Measurements from ENCODE around the gene SLC22A1.
"Not testable (repeated sequence)": the region's sequence is repeated elsewhere in the genome, so short reads cannot be mapped to it uniquely, and the experiment has no call there.

Gene SLC22A1

GRCh38 chr6:160124007-160124406 lies 2.4 kb downstream of the SLC22A1 start:
- Histone ChIP-seq H3K4me3 (ENCODE audit: low read depth, low read length) (no peak overlapping the region), H3K9me3 (ENCODE audit: control insufficient read depth, insufficient read depth, low read depth, low read length) (no peaks in the 10 kb centered on the region), H3K4me1 (ENCODE audit: control insufficient read depth, insufficient read depth, low read length) (no peaks in the 10 kb centered on the region)

GRCh38 chr6:160124605-160125004 lies 3.0 kb downstream of the SLC22A1 start:
- no peak overlapping the region for H3K27ac ChIP-seq (ENCODE audit: low read depth, low read length)
- no peak overlapping the region for H3K4me3 ChIP-seq (ENCODE audit: low read depth, low read length)
- H3K9me3 ChIP-seq (ENCODE audit: control insufficient read depth, insufficient read depth, low read depth, low read length): no peaks in the 10 kb centered on the region
- H3K27me3 ChIP-seq (ENCODE audit: control insufficient read depth, insufficient read depth, low read length): peaks cover 15% of the 10 kb centered on the region; the same call in 1 of the 2 replicates
- H3K4me1 ChIP-seq (ENCODE audit: control insufficient read depth, insufficient read depth, low read length): no peaks in the 10 kb centered on the region
- H3K9ac ChIP-seq (ENCODE audit: low read length): no peak overlapping the region
- H3K36me3 ChIP-seq (ENCODE audit: control insufficient read depth, insufficient read depth, low read length): no peaks in the 10 kb centered on the region

More at GRCh38 chr6:160124007-160124406, 2.4 kb downstream of the SLC22A1 start:
- Histone ChIP-seq H3K27me3 (ENCODE audit: control insufficient read depth, insufficient read depth, low read length) (peaks cover 9% of the 10 kb centered on the region; the same call in 1 of the 2 replicates), H3K27ac (ENCODE audit: low read depth, low read length) (no peak overlapping the region), H3K9ac (ENCODE audit: low read length) (no peak overlapping the region), H3K36me3 (ENCODE audit: control insufficient read depth, insufficient read depth, low read length) (no peaks in the 10 kb centered on the region)

- H3K9me3 ChIP-seq (ENCODE audit: control insufficient read depth, insufficient read depth, low read depth, low read length); H3K4me3 ChIP-seq (ENCODE audit: low read depth, low read length); H3K4me1 ChIP-seq (ENCODE audit: control insufficient read depth, insufficient read depth, low read length); H3K36me3 ChIP-seq (ENCODE audit: control insufficient read depth, insufficient read depth, low read length); H3K9ac ChIP-seq (ENCODE audit: low read length); H3K27ac ChIP-seq (ENCODE audit: low read depth, low read length): not testable (repeated sequence)
- H3K27me3 ChIP-seq (ENCODE audit: control insufficient read depth, insufficient read depth, low read length): peaks cover 20% of the 10 kb centered on the region; the same call in 1 of the 2 replicates
Measured at GRCh38 chr6:160125105-160125504, 3.5 kb downstream of the SLC22A1 start.

DNA sequence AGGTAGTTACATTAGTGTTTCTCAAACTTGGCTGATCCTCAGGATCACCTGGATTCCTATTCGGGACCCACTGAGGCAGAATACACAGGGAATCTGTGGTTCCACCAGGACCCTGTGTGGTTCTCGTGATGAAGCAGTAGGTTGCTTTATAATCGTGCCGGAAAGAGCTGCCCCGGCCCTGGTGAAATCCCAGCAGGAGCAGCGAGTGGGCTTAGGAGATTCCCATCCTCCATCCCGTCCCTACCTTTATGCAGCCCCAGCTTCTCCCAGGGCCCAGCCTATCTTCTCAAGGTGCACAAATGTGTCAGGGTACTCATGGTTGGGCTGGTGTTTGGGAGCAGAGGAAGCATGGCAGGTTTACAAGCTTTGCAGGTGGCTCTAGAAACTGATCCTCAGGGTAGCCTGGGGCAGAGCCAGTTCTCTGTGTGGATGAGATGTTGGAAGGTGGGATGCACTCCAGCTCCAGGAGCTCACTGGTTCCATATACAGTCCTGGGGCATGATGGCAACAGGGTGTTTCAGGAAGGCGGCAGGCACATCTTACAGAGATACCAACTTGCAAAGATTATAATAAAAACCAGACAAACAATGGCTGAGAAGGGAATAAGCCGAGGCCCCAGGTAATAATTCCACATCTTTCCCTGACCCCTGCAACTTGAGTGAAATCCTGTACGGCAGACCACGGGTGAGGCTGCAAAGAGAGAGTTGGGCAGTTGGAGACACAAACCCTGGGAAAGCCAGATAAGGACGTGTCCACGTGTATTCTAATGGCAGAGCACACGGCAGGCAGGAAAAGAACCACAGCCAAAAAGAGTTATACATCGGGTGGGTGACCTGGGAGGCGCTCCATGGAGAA lies 5.9 kb downstream of the SLC22A1 start:
- Histone ChIP-seq H3K9ac (ENCODE audit: low read length) (no peak overlapping the region), H3K27ac (ENCODE audit: low read depth, low read length) (no peak overlapping the region), H3K4me3 (ENCODE audit: low read depth, low read length) (no peak overlapping the region), H3K36me3 (ENCODE audit: control insufficient read depth, insufficient read depth, low read length) (no peaks in the 10 kb centered on the region), H3K9me3 (ENCODE audit: control insufficient read depth, insufficient read depth, low read depth, low read length) (no peaks in the 10 kb centered on the region), H3K4me1 (ENCODE audit: control insufficient read depth, insufficient read depth, low read length) (peaks cover 9% of the 10 kb centered on the region), H3K27me3 (ENCODE audit: control insufficient read depth, insufficient read depth, low read length) (peaks cover 40% of the 10 kb centered on the region; the same call in 1 of the 2 replicates)

DNA sequence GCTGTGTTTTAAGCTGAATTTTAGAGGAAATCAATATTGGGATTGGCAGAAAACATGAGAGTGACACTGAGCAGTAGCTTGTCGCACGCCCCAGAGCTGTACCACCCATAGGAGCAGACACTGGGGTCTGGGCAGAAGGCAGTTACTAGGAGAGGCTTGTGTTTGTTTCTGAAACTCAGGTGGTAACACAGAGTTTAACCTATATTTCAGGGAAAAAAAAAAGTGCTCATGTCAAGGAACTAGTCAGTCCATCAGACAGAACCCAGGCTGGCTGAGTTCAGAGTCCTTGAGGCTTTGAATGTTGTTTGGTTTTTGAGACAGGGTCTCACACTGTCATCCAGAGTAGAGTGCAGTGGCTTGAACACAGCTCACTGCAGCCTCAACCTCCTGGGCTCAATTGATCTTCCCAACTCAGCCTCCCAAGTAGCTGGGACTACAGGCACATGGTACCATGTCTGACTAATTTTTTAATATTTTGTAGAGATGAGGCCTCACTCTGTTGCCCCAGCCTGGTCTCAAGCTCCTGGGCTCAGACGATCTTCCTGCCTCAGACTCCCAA lies 6.6 kb downstream of the SLC22A1 start:
- no peaks in the 10 kb centered on the region for H3K36me3 ChIP-seq (ENCODE audit: control insufficient read depth, insufficient read depth, low read length)
- peaks cover 45% of the 10 kb centered on the region for H3K27me3 ChIP-seq (ENCODE audit: control insufficient read depth, insufficient read depth, low read length)
- peaks cover 16% of the 10 kb centered on the region for H3K4me1 ChIP-seq (ENCODE audit: control insufficient read depth, insufficient read depth, low read length)
- H3K9ac ChIP-seq (ENCODE audit: low read length): no peak overlapping the region
- H3K4me3 ChIP-seq (ENCODE audit: low read depth, low read length): no peak overlapping the region
- H3K9me3 ChIP-seq (ENCODE audit: control insufficient read depth, insufficient read depth, low read depth, low read length): no peaks in the 10 kb centered on the region
- H3K27ac ChIP-seq (ENCODE audit: low read depth, low read length): no peak overlapping the region

DNA sequence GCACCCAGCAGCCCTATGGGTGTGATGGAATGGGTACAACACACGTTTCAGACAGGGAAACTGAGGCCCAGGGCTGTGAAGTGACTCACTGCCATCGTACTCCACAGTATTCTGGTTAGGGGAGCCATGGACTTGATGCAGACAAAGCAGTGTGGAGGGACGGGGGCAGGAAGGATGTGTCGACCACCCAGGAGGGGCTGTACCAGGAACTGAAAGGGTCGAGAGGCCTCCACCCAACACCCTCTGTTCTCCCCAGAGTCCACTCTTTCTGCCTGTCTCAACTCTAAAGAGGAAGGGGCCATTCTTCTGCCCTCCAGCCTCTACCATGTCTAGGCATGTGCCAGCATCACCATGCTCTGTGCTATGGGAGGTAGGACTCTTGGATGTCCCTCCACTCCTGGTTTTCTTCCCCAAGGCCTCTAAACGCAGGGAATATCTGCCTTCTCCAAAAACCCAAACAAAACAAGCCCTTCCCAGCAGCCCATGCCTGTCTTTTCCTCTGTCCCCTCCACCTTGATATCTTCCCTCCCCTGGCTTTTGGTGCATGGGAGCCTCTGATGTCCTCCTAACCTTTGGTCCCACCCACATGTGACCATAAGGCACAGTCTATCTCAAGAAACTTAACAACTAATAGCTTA lies 7.4 kb downstream of the SLC22A1 start:
- H3K27ac ChIP-seq (ENCODE audit: low read depth, low read length): no peak overlapping the region
- no peaks in the 10 kb centered on the region for H3K36me3 ChIP-seq (ENCODE audit: control insufficient read depth, insufficient read depth, low read length)
- H3K9me3 ChIP-seq (ENCODE audit: control insufficient read depth, insufficient read depth, low read depth, low read length): no peaks in the 10 kb centered on the region
- no peak overlapping the region for H3K9ac ChIP-seq (ENCODE audit: low read length)
- H3K4me1 ChIP-seq (ENCODE audit: control insufficient read depth, insufficient read depth, low read length): peaks cover 20% of the 10 kb centered on the region
- H3K27me3 ChIP-seq (ENCODE audit: control insufficient read depth, insufficient read depth, low read length): peaks cover 52% of the 10 kb centered on the region
- no peak overlapping the region for H3K4me3 ChIP-seq (ENCODE audit: low read depth, low read length)

DNA sequence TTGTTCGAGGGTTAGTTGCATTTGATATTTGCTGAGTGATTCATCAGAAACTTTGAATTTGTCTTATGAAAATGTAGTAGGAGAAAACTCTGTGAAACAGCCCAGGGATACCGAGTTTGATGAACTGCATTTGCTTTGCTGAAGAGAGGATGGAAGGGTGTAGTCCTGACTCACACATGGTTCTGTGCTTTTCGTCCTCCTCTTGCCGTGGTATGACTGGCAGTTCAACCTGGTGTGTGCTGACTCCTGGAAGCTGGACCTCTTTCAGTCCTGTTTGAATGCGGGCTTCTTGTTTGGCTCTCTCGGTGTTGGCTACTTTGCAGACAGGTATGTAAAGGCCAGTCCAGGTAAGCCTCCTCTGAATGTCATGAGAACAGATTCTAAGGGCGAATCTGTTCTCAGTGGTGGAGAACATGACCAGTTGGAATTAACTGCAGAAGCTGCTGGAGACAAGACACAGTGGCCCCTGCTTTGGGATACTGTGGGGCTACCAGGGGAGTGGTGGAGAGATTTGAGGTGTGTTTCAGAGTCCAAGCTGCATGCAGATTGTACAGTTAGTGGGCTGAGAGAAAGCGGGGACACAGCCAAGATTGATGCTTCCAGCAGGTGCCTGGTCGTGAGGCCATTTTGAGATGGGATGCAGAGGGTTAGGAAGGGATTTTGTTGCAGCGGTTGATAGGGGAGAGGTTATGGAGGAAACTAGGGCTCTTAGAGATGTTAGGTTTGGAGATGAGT lies 8.4 kb downstream of the SLC22A1 start:
- H3K27ac ChIP-seq (ENCODE audit: low read depth, low read length): no peak overlapping the region
- H3K9ac ChIP-seq (ENCODE audit: low read length): no peak overlapping the region
- peaks cover 60% of the 10 kb centered on the region for H3K27me3 ChIP-seq (ENCODE audit: control insufficient read depth, insufficient read depth, low read length)
- peaks cover 20% of the 10 kb centered on the region for H3K4me1 ChIP-seq (ENCODE audit: control insufficient read depth, insufficient read depth, low read length)
- no peaks in the 10 kb centered on the region for H3K36me3 ChIP-seq (ENCODE audit: control insufficient read depth, insufficient read depth, low read length)
- no peaks in the 10 kb centered on the region for H3K9me3 ChIP-seq (ENCODE audit: control insufficient read depth, insufficient read depth, low read depth, low read length)
- H3K4me3 ChIP-seq (ENCODE audit: low read depth, low read length): no peak overlapping the region

DNA sequence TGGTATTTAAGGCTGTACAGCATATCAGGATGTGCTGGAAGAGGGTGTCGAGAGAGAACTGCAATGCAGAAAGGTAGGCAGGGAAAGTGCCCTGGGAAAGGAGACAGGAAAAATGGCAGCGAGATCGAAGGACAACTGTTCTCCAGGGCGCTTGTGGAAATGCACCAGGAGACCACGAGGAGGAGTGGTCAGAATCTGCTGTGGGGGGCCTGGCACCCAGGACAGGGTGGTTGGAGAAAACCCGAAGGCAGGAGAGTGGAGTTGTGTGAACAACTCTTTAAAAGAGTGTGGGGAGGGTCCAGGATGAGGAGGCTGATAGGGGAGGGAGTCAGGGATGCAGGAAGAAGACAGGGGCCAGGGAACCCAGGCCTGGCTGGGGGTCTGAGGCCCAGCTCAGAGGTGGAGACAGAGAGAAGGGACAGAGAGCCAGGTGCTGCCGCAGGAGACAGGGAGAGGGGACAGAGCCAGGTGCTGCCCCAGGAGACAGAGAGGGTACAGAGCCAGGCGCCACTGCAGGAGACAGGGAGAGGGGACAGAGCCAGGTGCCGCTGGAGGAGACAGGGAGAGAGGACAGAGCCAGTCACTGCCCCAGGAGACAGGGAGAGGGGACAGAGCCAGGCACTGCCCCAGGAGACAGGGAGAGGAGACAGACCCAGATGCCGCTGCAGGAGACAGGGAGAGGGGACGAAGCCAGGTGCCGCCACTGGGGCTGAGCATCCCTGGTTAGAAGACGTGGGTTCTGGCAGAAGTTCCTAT lies 9.3 kb downstream of the SLC22A1 start:
- peaks cover 20% of the 10 kb centered on the region for H3K4me1 ChIP-seq (ENCODE audit: control insufficient read depth, insufficient read depth, low read length)

DNA sequence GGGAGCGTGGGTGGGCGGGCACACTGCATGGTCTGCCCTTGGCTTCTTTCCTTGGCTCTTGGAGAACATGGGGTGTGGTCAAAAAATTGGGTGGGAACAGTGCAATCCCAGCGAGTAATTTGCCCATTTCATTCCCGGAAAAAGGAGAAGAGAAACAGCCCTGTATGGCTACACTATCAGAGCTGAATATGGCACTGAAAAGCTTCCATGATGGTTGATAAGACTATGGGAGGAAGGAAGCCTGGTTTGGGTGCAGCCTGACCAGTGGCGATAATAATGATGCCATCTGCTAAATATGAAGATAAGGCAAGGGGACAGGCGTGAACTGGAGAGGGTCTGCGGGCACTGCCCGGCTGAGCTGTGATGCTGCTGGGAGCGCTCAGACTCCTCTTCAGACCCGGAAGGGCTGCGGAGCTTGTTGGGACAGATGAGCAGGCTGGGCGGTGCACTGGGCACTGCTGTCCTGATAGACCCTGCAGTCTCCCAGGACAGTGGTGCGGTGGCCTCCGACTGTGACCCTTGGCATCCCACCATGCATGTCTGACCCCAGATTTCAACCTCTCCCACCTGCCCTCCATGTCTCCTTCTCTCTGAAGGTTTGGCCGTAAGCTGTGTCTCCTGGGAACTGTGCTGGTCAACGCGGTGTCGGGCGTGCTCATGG lies 10.2 kb downstream of the SLC22A1 start:
- Histone ChIP-seq H3K27me3 (ENCODE audit: control insufficient read depth, insufficient read depth, low read length) (peaks cover 74% of the 10 kb centered on the region), H3K4me3 (ENCODE audit: low read depth, low read length) (no peak overlapping the region)

More for the DNA sequence above, 9.3 kb downstream of the SLC22A1 start:
- H3K36me3 ChIP-seq (ENCODE audit: control insufficient read depth, insufficient read depth, low read length): no peaks in the 10 kb centered on the region
- no peak overlapping the region for H3K9ac ChIP-seq (ENCODE audit: low read length)
- no peak overlapping the region for H3K4me3 ChIP-seq (ENCODE audit: low read depth, low read length)
- H3K27me3 ChIP-seq (ENCODE audit: control insufficient read depth, insufficient read depth, low read length): peaks cover 66% of the 10 kb centered on the region
- no peak overlapping the region for H3K27ac ChIP-seq (ENCODE audit: low read depth, low read length)
- no peaks in the 10 kb centered on the region for H3K9me3 ChIP-seq (ENCODE audit: control insufficient read depth, insufficient read depth, low read depth, low read length)

DNA sequence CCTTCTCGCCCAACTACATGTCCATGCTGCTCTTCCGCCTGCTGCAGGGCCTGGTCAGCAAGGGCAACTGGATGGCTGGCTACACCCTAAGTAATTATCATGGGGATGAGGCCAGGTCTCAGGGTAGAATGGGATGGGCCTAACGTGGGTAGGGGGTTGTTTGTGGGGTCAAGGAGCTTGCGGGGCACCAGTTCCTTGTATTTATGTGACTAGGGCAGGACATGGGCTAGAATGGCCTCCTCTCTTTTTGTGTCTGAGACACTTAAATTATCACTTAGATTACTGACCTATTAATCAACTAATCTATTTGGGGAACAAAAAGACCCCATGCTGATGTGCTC lies 10.7 kb downstream of the SLC22A1 start:
- Histone ChIP-seq H3K4me1 (ENCODE audit: control insufficient read depth, insufficient read depth, low read length) (peaks cover 20% of the 10 kb centered on the region), H3K27ac (ENCODE audit: low read depth, low read length) (no peak overlapping the region), H3K4me3 (ENCODE audit: low read depth, low read length) (no peak overlapping the region), H3K27me3 (ENCODE audit: control insufficient read depth, insufficient read depth, low read length) (peaks cover 77% of the 10 kb centered on the region), H3K36me3 (ENCODE audit: control insufficient read depth, insufficient read depth, low read length) (no peaks in the 10 kb centered on the region), H3K9me3 (ENCODE audit: control insufficient read depth, insufficient read depth, low read depth, low read length) (no peaks in the 10 kb centered on the region), H3K9ac (ENCODE audit: low read length) (no peak overlapping the region)

More for the DNA sequence above, 10.2 kb downstream of the SLC22A1 start:
- Histone ChIP-seq H3K4me1 (ENCODE audit: control insufficient read depth, insufficient read depth, low read length) (peaks cover 20% of the 10 kb centered on the region), H3K9ac (ENCODE audit: low read length) (no peak overlapping the region), H3K9me3 (ENCODE audit: control insufficient read depth, insufficient read depth, low read depth, low read length) (no peaks in the 10 kb centered on the region), H3K36me3 (ENCODE audit: control insufficient read depth, insufficient read depth, low read length) (no peaks in the 10 kb centered on the region), H3K27ac (ENCODE audit: low read depth, low read length) (no peak overlapping the region)

Data from HUES6 (cell line).